K562 (cell line): Measurements from ENCODE around the gene IPPK. TPM values are rescaled to one million over a fixed set of nuclear protein-coding genes. Genes with fewer than 3 reads are reported as not detected.

Experiments
- CTCFL ChIP-seq: IDR thresholded peaks from 2 replicates; pipeline ENCODE4 v1.6.1; 2011; ENCODE audit warnings: borderline replicate concordance, low read depth, mild to moderate bottlenecking, moderate library complexity, low read length; ENCODE audit not compliant: insufficient read depth, poor library complexity, severe bottlenecking
- ZMIZ1 ChIP-seq, 2 experiments: fragments of 150-350 bp in 1 of 2; IDR thresholded peaks; 2 replicates each; pipeline ENCODE4 v1.6.1; 2012 to 2016; ENCODE audit warnings: low read depth in 2 of 2, low read length in 2 of 2, mild to moderate bottlenecking in 1 of 2, moderate library complexity in 1 of 2
- polyA plus RNA-seq, 8 experiments: library from polyadenylated mRNA; depleted of rRNA in 4 of 8; stranded (reverse) in 5 of 8; unstranded in 3 of 8; fragments of >200 nt; fragmentation: Nextera tagmentation in 2 of 8; fragmentation: Illumina TruSeq in 1 of 8; extraction: Ambion mirVana in 2 of 8; extraction: Trizol in 1 of 8; gene quantifications; 2 replicates each; pipeline versions ENCODE4 v1.2.1 to v1.2.3, GENCODE V29; 2011 to 2014; ENCODE audit warnings: inconsistent platforms in 1 of 8, missing spikeins in 1 of 8
- total RNA-seq, 7 experiments: library from RNA; depleted of rRNA in 6 of 7; stranded (reverse); fragments of >200 nt in 6 of 7; fragmentation: Illumina TruSeq in 2 of 7; extraction: Trizol in 2 of 7; gene quantifications; 2 replicates each; pipeline versions ENCODE4 v1.2.1 to v1.2.3, GENCODE V29; 2011 to 2021; ENCODE audit warnings: low replicate concordance in 1 of 7

IPPK gene
- total and polyA plus RNA-seq, 9 of the 15 experiments (the other 6 are each of a cell fraction or from before 2014, with no cell fraction given): 3.1 to 22.2 (median 11.2) TPM

- no peak for TF ChIP-seq ZMIZ1 (IDR thresholded peaks at IDR 0.05; ENCODE audit: low read depth in 2 of 2, low read length in 2 of 2)
- TF ChIP-seq CTCFL: peak; percentile 90
Observed at GRCh38 chr9:92716557-92716956, 46.6 kb upstream of the IPPK start (continued).
